ENCODE results near the gene MAST4. TPM values are rescaled to one million over a fixed set of nuclear protein-coding genes. Genes with fewer than 3 reads are reported as not detected.

The MAST4 gene
- total RNA-seq, 1 donor: 12.7 TPM

- Histone ChIP-seq H4K20me1 (ENCODE audit: insufficient read depth, low read length) (no peaks in the 10 kb centered on the region), H3K79me2 (ENCODE audit: insufficient read depth, low read length) (no peaks in the 10 kb centered on the region)
Measured at GRCh38 chr5:66739021-66739420, 142.8 kb downstream of the MAST4 start.

GRCh38 chr5:66739951-66740350 lies 143.8 kb downstream of the MAST4 start:
- H3K4me3 ChIP-seq (ENCODE audit: insufficient read depth, low read length): no peak overlapping the region
- no peaks in the 10 kb centered on the region for H4K20me1 ChIP-seq (ENCODE audit: insufficient read depth, low read length)
- H3K9me3 ChIP-seq (ENCODE audit: low read depth, low read length): no peaks in the 10 kb centered on the region
- no peak overlapping the region for H2AFZ ChIP-seq (ENCODE audit: low read length)
- H3K4me2 ChIP-seq (ENCODE audit: insufficient read depth, low read length): no peak overlapping the region
- no peak for DNase-seq (ENCODE audit: insufficient read length, low spot score, missing footprints)
- no peaks in the 10 kb centered on the region for H3K79me2 ChIP-seq (ENCODE audit: insufficient read depth, low read length)
- no peak overlapping the region for H3K27ac ChIP-seq (ENCODE audit: low read depth, low read length)
- H3K27me3 ChIP-seq (ENCODE audit: insufficient read depth, low read length): peaks cover 3% of the 10 kb centered on the region
- no peaks in the 10 kb centered on the region for H3K36me3 ChIP-seq (ENCODE audit: insufficient read depth, low read length)
- H3K4me1 ChIP-seq (ENCODE audit: insufficient read depth, low read length): no peaks in the 10 kb centered on the region
- no peak for TF ChIP-seq CTCF (IDR thresholded peaks at IDR 0.05; ENCODE audit: extremely low read depth, low read depth, low read length)

More at GRCh38 chr5:66739021-66739420, 142.8 kb downstream of the MAST4 start:
- Histone ChIP-seq H3K36me3 (ENCODE audit: insufficient read depth, low read length) (no peaks in the 10 kb centered on the region), H3K9me3 (ENCODE audit: low read depth, low read length) (no peaks in the 10 kb centered on the region), H3K4me3 (ENCODE audit: insufficient read depth, low read length) (no peak overlapping the region), H3K27me3 (ENCODE audit: insufficient read depth, low read length) (peaks cover 7% of the 10 kb centered on the region), H3K4me1 (ENCODE audit: insufficient read depth, low read length) (no peaks in the 10 kb centered on the region), H3K27ac (ENCODE audit: low read depth, low read length) (no peak overlapping the region), H2AFZ (ENCODE audit: low read length) (no peak overlapping the region), H3K4me2 (ENCODE audit: insufficient read depth, low read length) (no peak overlapping the region)
- no peak for DNase-seq (ENCODE audit: insufficient read length, low spot score, missing footprints)
- TF ChIP-seq CTCF (IDR thresholded peaks at IDR 0.05; ENCODE audit: extremely low read depth, low read depth, low read length): no peak

- DNase-seq (ENCODE audit: insufficient read length, low spot score, missing footprints): no peak
- H4K20me1 ChIP-seq (ENCODE audit: insufficient read depth, low read length): no peaks in the 10 kb centered on the region
- H2AFZ ChIP-seq (ENCODE audit: low read length): no peak overlapping the region
- no peaks in the 10 kb centered on the region for H3K79me2 ChIP-seq (ENCODE audit: insufficient read depth, low read length)
- H3K4me2 ChIP-seq (ENCODE audit: insufficient read depth, low read length): no peak overlapping the region
- H3K27ac ChIP-seq (ENCODE audit: low read depth, low read length): no peak overlapping the region
- no peak overlapping the region for H3K4me3 ChIP-seq (ENCODE audit: insufficient read depth, low read length)
- H3K9me3 ChIP-seq (ENCODE audit: low read depth, low read length): no peaks in the 10 kb centered on the region
- H3K36me3 ChIP-seq (ENCODE audit: insufficient read depth, low read length): no peaks in the 10 kb centered on the region
- no peak for TF ChIP-seq CTCF (IDR thresholded peaks at IDR 0.05; ENCODE audit: extremely low read depth, low read depth, low read length)
- H3K27me3 ChIP-seq (ENCODE audit: insufficient read depth, low read length): peaks cover 6% of the 10 kb centered on the region
- H3K4me1 ChIP-seq (ENCODE audit: insufficient read depth, low read length): no peaks in the 10 kb centered on the region
Measured at GRCh38 chr5:66741394-66741793, 145.2 kb downstream of the MAST4 start.

GRCh38 chr5:66742083-66742895 lies 146.1 kb downstream of the MAST4 start:
- TF ChIP-seq CTCF (IDR thresholded peaks at IDR 0.05; ENCODE audit: extremely low read depth, low read depth, low read length): peak; percentile 39
- Histone ChIP-seq H3K4me1 (ENCODE audit: insufficient read depth, low read length) (no peaks in the 10 kb centered on the region), H2AFZ (ENCODE audit: low read length) (peak overlapping the region; percentile 7), H3K79me2 (ENCODE audit: insufficient read depth, low read length) (no peaks in the 10 kb centered on the region), H3K27ac (ENCODE audit: low read depth, low read length) (no peak overlapping the region), H4K20me1 (ENCODE audit: insufficient read depth, low read length) (no peaks in the 10 kb centered on the region), H3K4me2 (ENCODE audit: insufficient read depth, low read length) (no peak overlapping the region), H3K27me3 (ENCODE audit: insufficient read depth, low read length) (peaks cover 7% of the 10 kb centered on the region), H3K9me3 (ENCODE audit: low read depth, low read length) (no peaks in the 10 kb centered on the region), H3K4me3 (ENCODE audit: insufficient read depth, low read length) (no peak overlapping the region), H3K36me3 (ENCODE audit: insufficient read depth, low read length) (no peaks in the 10 kb centered on the region)
- no peak for DNase-seq (ENCODE audit: insufficient read length, low spot score, missing footprints)
